IPS-18c (cell line): ENCODE measurements around the gene RAB6D.
"Not testable (repeated sequence)": the region's sequence is repeated elsewhere in the genome, so short reads cannot be mapped to it uniquely, and the experiment has no call there.

Source experiments
- H3K4me3 ChIP-seq: 2 replicates; pipeline ENCODE4 v1.7.0; 2013; ENCODE audit warnings: low read depth, mild to moderate bottlenecking, low read length, moderate library complexity; ENCODE audit not compliant: insufficient read depth
- H3K9me3 ChIP-seq: one replicate; pipeline ENCODE4 v1.6.1; 2013; ENCODE audit warnings: mild to moderate bottlenecking, low read length, moderate library complexity; ENCODE audit not compliant: control insufficient read depth, insufficient read depth

Gene RAB6D

DNA sequence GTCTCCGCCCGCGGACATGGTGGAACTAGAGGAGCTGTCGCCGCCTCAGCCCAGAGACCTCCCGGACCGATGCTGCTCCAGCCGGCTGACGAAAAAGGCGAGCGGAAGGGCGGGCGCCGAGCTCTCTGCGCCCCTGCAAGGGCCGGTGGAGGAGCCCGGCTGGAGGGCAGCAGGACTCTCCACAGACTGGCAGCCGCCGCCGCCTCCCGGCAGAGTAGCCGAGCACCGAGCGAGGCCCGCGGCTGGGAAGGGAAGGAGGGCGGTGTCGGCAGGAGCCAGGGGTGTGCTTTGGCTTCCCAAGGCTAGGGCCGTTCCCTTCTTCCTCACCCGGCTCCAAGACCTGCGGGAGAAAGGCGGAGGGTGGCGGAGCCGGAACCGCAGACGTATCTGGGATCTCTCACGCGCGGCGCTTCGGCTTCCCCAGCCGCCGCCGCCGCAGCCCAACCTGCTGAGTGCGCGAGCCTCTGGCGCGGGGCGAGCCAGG is at the start of gene RAB6D:
Gene RAB6D (minus strand): TSS at position 466 of the 484 bp plus-strand sequence. CDS start 448 bp downstream, at position 18.
- H3K9me3 ChIP-seq, H3K4me3 ChIP-seq: not testable (repeated sequence)

DNA sequence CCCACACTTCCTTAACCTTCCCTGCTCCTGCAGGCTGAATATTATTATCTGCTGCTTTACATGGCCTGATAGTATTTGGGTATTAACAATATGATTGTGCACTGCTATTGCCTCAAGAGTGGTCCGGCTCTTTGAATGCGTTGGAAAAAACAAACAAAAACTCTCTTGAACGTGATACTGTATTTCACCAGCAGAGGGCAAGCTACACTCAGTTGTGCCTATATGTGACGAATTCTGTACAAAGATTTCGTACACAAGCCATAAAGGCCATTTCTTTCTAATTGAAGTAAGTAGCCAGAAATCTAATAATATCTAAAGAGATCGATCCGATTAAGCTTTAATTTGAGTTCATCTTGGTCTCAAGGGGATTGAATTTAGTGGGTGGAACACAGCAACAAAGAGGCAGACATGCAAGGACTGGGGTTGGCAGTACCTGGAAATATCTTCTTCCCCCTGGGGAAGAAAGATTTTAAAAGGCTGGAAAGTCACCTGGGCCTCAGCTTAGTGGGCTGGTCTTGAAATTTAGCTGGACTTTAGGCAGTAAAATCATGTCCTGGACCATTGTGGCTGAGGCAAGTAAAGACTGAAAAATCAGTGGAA is 49.3 kb upstream of the RAB6D start:
- Histone ChIP-seq H3K4me3 (no peak overlapping the region), H3K9me3 (no peaks in the 10 kb centered on the region)

DNA sequence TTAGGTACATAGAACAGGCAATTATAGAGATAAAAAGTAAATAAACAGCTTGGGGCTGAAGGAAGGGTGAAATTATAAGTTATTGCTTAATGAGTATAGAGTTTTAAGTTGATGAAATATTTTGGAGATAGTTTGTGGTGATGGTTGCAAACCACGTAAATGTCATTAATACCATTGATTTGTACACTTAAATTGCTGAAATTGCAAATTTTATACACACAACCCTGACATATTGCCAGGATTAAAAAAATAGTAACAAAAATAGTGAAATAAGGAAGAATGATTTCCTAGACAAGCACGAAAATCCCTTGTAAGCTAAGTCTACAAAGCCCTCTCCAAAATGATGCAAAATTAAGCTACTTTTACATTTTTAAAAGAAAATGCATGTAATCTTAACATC is 46.2 kb upstream of the RAB6D start:
- no peaks in the 10 kb centered on the region for H3K9me3 ChIP-seq

DNA sequence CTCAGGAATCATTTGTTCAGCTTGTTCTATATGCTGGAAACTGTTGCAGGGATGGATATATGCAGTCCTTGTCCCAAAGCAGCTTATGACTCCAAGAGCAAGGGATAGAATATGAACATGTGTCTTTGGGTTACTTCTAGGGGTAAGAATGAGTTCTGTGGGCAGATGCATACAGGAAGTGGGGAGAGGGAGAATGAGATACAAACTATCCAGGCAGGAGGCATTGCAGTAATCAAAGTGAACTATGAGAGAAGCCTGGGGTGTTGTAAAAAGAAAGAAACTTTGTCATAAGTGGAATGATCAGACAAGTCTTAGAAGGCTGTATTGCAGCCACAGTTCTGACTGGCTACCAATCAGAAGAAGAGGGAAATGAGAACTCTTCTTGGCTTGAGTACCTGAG is 44.8 kb upstream of the RAB6D start:
- no peak overlapping the region for H3K4me3 ChIP-seq
- no peaks in the 10 kb centered on the region for H3K9me3 ChIP-seq

More for the DNA sequence above, 46.2 kb upstream of the RAB6D start:
- no peak overlapping the region for H3K4me3 ChIP-seq

DNA sequence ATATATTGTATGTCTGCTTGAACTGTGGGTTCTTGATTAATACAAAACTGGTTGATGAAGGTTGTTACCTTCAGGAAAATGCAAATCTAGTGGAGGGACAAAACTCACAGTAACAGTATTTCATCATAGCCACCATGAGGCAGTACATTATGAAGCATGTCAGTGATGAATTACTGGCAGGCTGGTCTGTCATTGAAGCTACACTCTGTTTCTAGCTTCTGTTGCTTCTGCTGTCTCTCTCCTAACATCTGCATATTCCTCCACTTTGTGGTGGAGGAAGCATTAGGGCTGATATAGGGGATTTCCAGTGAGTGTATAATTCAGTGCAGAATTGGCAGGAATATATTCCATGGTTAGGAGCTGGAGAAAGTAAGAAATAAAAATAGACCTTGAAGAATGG is 44.2 kb upstream of the RAB6D start:
- no peak overlapping the region for H3K4me3 ChIP-seq

DNA sequence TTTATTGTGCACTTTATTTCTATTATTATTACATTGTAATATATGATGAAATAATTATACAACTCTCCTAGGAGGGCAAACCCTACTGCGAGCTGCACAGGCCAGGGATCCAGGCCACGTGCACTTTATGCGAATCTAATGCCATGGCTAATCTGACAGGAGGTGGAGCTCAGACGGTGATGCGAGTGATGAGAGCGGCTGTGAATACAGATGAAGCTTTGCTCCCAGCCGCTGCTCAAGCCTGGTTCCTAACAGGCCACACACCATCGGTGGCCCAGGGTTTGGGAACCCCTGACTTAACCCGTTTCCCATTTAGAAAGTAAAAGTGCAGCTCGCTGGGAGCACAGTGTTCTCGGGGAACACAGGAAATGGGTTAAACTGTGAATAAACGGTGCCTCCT is 40.8 kb upstream of the RAB6D start:
- Histone ChIP-seq H3K9me3 (no peaks in the 10 kb centered on the region), H3K4me3 (no peak overlapping the region)

More for the DNA sequence above, 44.2 kb upstream of the RAB6D start:
- no peaks in the 10 kb centered on the region for H3K9me3 ChIP-seq

DNA sequence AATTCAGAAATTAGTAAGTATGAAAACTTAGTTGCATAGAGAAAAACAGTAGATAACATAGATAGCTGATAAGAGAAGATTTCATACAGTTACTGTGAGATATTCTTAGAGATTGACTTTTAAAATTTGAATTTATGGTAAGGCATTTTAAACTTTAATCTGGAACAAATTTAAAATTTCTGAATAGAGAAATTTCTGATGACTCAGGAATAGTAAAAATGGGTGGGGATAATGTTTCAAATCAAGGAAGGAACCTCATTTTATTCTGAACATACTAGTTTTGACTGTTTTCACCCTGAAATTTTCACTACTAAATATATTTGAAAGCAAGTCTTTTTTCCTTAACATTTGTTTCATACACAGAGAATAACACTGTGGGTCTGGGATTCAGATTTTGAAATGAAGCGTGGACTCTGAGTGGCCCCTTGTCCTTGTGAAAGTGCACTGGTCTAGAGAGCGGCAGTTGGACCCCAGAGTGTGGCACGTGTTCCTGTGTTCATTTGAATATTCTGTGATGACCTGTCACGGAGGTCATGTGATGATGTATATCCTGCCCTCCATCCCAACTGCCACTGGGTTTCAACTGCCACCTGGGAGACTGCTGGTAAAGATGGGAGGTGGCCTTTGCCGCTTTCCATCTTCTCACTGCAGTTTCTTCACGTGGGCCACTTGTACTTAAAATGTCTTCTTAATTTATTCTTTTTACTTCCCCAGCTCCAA is 38.5 kb upstream of the RAB6D start:
- Histone ChIP-seq H3K4me3 (no peak overlapping the region), H3K9me3 (no peaks in the 10 kb centered on the region)

DNA sequence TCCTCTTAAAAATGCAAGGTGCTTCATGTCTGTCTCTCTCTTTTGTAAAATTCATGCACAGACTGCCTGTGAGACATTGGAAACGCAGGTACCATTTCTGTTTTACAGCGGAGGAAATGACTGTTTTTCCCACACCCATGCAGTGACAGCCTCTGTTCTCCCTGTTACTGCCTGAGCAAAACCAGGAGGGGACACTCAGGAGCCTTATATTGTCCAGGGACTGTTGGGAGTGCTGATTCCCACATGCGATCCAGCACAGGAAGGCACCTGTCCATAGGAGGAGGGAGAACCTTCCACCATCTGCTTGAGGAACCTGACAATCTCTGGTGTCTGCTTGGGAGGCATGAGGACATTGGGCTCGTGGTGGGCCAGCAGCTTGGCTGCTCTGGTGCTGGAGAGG is 36.9 kb upstream of the RAB6D start:
- H3K4me3 ChIP-seq, result no peak overlapping the region
- no peaks in the 10 kb centered on the region for H3K9me3 ChIP-seq

DNA sequence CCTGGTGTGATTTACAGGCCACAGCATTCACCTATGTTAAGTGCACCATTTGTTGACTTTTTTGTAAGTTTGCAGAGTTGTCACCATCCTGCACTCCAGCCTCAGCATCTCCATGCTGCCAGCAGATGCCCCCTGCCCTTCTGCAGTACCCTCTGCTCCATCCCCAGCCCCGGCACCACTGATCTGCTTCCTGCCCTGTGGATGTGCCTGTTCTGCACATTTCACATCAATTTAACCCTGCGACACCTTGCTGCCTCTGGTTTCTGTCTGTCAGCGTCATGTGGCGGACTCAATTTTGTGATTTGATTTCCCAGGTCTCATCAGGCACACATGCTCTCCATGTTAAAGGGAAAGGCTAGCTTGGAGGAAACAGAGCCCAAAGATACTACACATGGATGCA is 36.5 kb upstream of the RAB6D start:
- not testable (repeated sequence) for H3K9me3 ChIP-seq, H3K4me3 ChIP-seq

DNA sequence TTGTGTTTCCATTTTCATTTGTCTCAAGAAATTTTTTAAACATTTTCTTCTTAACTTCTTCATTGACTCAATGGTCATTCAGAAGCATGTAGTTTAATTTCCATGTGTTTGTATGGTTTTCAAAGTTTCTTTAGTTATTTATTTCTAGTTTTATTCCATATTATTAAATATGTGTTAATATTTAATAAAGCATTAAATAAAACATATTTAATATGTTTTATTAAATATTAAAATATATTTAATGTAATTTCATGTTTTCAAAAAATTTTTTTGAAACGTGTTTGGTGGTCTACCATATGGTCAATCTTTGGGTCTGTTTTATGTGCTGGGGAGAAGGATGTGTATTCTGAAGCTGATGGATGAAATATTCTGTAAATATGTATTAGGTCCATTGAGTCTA is 32.2 kb upstream of the RAB6D start:
- not testable (repeated sequence) for H3K4me3 ChIP-seq, H3K9me3 ChIP-seq

DNA sequence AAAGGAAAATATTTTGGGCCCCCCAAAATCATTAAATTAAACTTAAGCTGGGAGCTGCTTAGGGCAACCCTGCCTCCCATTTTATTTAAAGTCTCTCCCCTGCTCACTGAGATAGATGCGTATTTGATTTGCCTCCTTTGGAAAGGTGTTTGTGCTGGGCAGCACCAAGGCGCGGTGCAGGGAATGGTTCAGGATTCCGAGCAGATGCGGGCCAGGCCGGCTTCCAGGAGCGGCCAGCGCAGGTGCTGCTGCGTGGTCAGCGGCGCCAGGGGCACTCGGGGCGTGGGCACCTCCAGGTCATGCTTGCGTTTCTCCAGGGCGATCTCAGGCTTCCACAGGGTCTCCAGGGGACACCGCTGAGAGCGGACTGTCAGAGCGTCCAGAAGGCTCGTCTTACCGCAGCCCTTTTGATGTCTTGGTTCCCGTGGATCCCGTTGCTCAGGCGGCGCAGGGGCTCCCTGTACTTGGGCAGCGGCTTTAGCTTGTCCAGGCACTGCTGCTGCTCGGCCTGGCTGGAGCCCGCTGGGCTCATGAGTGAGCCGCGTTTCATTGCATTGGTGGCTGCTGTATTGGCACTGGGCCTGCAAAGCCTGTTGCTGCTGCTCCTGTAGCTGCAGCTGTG is 31.2 kb upstream of the RAB6D start:
- H3K9me3 ChIP-seq, result not testable (repeated sequence)
- peak overlapping the region; percentile 63; the same call in 1 of the 2 replicates for H3K4me3 ChIP-seq

DNA sequence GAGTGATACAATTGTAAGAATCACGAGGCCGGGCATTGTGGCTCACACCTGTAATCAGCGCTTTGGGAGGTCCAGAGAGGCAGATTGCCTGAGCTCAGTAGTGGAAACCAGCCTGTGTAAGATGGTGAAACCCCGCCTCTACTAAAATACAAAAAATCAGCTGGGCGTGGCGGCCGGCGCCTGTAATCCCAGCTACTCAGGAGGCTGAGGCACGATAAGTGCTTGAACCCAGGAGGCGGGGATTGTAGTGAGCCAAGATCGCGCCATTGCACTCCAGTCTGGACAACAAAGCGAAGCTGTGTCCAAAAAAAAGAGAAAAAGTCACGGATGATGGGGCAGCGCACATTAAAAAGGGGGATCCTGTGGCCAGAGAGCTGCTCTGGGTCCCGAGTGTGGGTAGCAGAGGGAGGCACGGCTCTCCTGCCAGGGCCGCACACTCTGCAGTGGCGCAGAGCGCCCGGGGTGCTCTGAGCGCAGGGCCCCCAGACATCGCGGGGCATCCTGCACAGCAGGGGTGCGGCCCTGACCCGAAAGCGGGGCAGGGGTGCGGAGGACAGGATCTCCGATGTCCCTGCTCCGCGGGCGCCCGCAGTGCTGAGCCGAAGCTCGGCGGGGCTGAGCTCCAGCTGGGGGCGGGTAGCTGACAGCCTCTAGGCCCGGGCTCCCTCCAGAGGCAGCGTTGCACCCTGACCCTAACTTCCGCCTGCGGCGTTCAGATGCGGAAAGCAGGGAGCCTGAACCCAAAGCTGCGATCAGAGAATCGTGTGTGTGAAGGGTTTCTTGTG is 30.4 kb upstream of the RAB6D start:
- no peaks in the 10 kb centered on the region for H3K9me3 ChIP-seq
- peak overlapping the region; percentile 63 for H3K4me3 ChIP-seq

DNA sequence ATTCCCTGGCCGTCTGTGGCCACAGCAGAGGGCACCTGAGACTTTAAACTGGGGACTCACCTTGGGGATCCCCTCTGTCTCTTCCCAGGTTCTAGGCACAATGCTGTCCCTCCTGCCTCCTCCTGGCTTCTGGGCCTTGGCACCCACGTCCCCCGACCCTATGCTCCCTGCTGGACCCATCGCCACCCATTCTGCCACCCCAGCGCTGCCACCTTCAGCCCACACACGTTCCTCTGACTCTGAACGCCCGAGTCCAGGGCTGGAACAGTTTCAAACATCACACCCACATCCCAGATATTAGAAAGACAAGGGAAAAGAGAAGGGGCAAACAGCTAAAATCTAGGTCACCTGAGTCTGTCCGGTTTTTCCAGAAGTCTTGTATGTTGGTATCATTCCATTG is 28.0 kb upstream of the RAB6D start:
- H3K4me3 ChIP-seq, result not testable (repeated sequence)

DNA sequence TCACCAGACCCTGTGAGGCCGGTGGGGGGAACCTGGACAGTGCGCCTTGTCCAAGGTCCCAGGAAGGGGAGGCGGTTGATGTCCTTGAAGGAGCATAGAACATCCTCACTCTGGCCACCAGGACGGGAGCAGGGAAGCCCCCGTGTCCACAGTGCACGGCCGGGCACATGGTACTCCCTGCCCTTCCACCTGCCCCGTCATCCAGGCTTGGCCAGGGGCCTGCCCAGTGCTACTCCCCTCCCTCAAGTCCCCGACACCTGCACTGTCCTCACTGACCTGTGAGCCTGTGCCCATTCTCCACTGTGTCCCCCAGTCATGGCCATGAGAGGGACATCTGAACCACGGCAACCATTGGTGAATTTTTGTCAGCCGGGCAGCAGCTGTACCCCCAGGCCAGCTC is 27.5 kb upstream of the RAB6D start:
- not testable (repeated sequence) for H3K4me3 ChIP-seq

More for the DNA sequence above, 28.0 kb upstream of the RAB6D start:
- H3K9me3 ChIP-seq, result not testable (repeated sequence)

DNA sequence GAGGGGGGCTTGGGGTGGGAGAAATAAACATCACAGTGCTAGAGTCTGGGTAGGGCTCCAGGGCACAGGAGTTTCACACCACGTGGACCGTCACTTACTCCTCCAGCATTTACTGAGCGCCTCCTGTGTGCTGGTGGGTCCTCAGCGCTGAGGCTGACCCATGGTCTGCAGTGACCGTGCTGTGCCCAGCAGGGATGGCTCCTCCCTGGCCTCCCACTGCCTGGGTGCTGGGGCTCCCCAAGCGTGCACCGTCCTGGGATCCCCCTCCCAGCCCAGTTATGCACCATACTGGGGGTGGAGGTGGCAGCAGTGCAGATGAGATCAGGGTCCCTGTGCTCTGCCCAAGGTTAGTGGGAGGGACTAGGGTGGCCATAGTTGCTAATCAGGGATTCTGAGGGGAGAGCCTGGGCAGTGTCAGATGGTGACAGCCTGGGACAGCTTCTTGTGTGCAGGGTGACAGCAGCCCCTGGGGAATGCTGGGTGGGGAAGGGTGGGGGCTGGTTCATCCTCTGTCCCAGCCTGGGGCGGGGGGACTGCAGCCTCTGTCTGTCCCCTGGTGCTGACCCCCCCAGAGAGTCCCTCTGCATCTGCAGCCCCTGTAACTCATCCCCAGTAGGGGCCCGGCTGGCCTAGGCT is 26.6 kb upstream of the RAB6D start:
- not testable (repeated sequence) for H3K4me3 ChIP-seq, H3K9me3 ChIP-seq

More for the DNA sequence above, 27.5 kb upstream of the RAB6D start:
- H3K9me3 ChIP-seq, result not testable (repeated sequence)

DNA sequence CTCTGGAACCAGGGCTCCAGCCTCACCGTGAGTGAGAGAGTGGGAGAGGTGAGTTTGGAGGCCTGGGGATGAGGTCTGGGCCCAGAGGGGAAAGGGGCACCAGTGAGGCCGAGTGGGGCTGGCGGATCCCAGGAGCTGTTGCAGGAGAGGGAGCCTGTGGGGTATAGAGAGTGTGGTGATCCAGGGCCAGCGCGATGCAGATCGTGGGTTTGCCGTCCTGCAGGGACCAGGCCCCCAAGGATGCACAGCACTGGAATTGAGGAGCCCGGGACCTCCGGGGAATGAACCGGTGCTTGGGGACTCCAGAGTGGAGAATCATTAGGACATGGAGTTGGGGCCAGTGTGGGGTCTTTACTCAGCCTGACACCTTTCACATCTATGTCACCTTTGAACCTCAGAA is 25.7 kb upstream of the RAB6D start:
- no peak overlapping the region for H3K4me3 ChIP-seq
- no peaks in the 10 kb centered on the region for H3K9me3 ChIP-seq

DNA sequence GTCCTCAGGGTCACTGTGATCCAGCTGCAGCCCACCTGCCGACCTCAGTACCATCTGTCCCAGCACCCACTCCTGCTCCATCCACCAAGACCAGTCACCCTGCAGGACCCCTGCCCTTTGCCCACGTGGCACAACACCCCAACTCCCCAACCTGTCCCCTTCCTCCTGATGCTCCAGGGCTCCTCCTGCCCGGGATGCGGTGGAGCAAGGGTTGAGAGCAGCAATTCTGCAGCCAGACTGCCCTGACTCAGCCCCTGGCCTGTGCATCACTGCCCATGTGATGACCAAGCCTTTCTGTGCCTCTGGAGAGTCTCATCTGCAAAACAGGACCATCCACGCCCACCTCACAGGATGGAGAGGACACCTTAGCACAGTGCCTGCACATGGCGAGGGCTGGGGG is 24.9 kb upstream of the RAB6D start:
- H3K4me3 ChIP-seq, H3K9me3 ChIP-seq: not testable (repeated sequence)
